HG03520 (cell line): ENCODE data around the gene NDNF.
A peak's percentile ranks its signal among the peaks of the same experiment; 100 is the strongest.

ENCODE experiments used
- ATAC-seq: cut with Tn5 transposase; IDR thresholded peaks from one replicate; pipeline ENCODE4 v1.9.1; 2021; ENCODE audit warnings: mild to moderate bottlenecking, moderate library complexity; ENCODE audit not compliant: unreplicated experiment

NDNF gene

DNA sequence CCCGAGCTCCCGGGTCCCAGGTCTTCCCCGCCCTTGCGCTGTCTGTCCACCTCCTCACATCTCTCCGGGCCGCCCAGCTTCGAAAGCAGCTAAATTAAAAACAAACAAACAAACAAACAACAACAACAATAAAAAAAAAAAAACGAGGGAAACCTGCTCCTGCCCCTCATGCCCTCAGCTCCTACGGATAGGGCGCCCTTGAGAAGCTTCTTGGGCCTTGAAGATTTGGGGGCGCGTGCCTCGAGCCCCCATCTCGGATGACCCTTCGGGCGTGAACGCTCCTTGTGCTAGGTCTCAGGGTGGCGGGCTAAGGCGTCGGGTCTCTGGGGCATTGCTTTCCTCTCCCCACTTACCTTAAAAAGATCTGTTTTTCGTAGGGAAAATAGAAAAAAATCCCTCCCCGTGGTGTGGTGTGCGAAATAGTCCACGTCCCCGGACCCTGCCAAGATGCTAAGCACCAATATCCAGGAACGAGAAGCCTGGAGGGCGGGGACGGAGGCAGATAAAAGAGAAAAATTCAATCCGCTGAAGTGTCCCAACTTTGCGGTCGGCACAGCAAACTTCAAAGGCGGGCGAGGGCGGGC is 603 bp downstream of the NDNF start:
- no peak for ATAC-seq

DNA sequence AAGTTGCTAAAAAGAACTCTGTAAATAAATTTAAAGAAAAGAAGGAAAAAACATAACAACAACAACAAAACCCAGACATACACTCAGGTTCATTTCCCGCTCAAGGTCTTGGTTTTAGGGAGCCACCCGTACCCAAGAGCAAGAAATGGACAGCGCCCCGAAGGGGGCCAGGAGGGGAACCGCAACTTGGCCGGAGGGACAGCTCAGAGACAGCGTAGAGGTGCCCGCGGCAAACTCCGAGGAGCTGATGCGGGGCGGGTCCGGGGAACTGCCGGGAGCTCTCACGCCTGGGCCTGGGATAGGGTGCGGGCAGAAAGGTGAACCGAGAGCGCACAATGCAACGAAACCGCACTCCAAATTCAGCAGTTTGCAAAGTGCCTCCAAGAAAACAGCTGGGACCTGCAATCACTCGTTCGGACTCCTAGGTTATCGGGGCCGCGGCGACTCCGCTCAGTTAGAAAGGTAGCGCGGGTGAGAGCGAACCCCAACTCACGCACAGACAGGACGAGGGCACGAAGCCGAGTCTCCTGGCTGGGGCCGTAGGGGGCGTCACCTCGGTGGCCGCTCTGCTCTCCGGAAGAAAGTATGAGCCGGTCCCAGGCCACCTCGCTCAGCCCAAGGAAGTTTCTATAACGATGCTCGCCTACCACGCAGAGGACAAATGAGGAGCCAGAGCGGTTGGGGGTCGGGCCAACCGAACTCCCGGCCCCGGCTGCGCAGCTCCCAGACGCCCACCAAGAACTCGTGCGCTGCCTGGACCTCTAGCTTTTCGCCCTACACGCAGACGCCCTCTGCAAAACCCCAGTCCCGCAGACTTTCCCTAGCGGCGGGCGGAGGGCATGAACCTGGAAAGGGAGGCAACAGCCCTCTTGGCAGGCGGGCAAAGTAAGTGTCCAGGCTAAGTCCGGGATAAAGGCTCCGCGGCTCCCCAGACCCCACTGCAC is 1.4 kb downstream of the NDNF start:
- ATAC-seq: no peak

DNA sequence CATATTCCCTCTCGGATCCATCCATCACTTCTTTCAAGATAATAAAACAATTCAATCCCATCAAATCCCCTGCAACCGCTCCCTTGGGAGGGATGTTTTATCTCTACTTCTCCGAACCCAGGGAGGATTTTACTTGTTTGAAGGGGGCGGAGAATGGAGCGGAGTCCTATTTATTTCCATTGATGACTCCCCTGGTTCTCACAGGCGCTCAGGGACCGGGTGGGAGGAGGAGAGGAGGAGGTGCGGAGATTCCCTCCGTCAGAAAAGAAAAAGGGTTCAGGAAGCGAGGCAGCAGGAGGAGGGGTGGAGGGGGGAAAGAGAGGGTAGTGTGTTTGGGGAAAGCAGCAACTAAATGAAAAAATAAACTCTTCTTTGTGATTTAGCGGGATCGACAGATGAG is 2.1 kb downstream of the NDNF start:
- no peak for ATAC-seq

DNA sequence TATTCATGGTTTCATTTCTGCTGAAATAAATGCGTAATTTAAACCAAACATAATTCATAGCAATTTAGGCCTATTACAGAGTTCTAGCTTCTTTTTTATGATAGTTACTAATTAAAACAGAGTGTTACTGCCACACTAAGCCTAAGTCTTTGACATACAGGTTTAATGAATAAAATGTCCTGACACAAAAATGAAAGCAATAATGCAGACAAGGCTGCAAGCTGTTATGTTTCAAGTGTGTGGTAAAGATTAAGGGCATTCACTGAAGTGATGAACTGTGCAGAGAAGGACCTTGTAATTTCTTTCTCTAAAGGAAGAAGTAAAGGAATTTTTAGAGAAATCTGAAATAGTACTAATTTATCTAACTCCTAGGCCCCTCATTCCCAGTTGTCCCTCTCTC is 2.9 kb downstream of the NDNF start:
- no peak for ATAC-seq

DNA sequence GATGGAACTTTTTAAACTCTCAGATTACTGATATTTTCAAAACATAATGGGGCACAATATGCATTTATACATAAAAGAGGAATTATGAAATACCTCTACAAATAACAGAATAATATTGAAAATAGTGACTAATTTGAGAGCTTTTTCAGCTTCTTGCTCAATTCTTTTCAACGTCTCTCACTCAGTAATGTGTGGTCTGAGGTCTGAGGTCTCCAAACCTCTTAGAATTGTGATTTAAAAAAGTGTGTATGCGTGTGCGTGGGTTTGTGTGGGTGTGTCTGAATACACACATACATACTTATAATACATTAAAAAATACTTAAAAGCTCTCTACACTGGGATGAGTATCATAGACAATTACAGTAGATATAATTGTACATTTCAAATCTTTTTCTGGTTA is 7.9 kb downstream of the NDNF start:
- no peak for ATAC-seq

DNA sequence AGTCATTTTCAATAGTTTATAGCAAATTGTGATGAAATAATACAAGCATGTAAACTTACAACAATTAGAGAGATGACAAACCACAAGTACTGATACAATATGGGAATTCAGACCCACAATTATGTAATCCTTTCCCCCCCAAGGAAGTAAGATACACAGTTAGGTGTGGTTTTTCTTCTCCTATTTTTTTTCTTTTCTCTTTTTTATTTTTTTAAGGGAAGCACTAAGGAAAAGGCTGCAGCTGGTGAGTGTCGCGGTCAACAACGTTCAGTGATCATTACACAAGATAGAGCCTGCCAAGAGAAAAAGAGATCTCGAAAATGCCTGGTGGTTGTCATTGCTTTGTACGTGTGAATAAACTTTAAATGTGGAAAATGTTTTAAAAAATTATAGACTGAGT is 9.8 kb downstream of the NDNF start:
- ATAC-seq: no peak

DNA sequence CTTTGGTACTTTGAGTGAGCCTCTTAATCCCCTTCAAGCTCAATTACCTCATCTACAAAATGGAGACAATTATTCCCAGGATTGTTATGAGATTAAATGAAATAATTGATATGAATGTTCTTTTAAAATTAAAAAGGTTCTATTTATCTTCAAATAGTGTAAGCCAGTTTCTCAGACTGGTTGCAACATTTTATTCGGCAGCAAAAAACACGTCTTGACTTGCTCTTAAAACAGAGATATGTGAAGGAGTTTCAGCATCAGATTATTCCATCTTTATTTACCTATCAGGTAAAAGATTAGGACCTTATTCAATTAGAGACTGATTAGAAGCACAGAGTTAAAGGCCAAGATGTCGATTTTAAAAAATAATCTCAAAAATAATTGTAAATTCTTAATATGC is 10.5 kb downstream of the NDNF start:
- no peak for ATAC-seq

DNA sequence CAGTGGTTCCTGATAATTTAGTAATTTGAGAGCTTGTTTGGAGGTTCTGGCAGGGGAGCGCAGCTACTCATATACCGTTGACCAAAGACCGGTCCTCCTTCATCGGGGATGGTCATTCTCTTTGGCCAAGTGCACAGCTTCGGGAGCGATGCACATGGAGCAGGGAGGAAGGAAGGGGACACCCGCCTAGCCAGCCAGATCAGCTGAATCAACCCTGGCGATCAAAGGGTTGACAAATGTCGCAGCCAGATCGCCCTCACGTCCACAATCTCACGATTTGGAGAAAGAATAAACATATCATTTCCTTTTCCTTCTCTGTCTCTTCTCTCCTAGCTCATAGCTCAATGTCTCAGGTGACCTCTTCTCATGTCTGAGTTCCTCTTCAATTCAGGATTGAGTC is 11.1 kb downstream of the NDNF start:
- ATAC-seq: no peak

DNA sequence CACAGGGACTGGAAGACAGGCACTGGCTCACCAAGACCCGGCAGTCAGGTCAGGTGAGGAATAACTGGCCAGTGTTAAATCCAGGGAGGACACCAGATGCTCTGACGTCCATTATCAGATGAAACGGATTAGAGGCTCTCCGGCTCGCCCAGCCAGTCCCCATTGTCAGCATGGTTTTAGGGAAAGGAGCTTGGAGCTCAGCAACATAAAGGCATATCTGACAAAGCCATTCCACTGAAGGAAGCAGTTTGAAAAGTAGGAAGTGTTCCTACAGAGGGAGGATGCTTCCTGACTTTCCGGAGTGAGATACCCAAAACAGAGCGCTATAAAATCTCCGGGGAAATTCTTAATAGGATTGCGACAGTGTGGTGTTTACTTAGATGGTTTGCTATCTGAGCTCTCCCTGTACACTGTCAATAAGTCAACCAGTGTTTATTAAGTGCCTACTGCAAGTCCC is 14.8 kb downstream of the NDNF start:
- no peak for ATAC-seq

DNA sequence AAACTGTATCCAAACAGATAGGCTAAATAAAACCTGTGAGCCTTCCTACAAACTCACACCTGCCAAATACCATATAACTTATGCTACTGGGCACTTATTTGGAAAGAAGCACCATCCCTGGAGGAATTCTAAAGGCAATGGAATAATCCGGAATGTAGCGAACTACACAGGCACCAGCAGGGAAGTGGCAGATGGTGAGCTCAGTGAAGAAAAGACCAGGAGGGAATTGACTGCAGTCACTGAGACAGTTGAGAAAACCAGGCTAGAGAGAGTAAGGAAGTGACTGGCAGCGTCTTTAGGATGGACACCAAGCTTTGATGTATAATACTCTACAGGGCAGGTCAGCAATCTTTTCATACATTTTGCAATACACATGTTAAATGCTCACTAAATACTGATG is 16.3 kb downstream of the NDNF start:
- no peak for ATAC-seq

DNA sequence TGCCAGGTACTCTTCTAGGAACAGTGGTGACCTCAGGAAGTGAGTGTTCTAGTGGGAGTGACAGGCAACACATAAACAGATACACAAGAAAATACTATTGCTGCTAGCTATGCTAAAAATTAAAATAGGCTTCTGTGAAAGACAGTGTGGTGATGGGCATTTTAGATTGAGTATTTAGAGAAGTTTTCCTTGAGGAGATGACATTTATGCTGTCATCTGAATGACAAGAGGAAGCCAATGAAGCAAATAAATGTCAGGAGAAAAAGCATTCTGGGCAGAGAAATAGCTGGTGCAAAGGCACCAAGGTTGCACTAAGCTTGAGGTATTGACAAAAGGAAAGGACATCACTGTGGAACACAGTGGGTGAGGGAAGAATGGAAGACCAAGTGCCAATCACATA is 18.0 kb downstream of the NDNF start:
- ATAC-seq: no peak

DNA sequence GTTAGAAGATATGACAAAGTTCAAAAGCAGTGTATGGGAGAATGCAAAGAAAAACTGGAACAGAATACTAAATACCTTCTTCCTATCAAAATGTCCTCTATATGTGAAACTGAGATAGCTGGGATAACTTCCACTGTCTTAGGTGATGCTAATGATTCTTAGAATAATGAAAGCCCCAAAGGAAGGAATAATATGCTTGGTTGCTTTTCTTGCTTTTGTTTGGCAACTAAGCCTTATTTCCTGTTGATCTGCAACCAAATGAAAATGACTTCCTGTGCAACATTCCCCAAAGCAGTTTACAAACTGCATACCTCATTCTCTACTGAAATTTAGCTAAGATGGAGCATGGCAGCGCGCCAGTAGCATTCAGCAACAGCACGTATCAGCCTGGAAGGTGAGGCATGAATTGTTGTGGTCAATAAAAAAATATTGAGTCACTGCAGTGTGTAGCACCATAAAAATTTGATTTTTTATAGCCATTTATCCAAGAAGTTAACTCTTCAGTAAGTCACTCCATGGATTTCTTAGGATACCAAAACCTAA is 18.7 kb downstream of the NDNF start:
- no peak for ATAC-seq

DNA sequence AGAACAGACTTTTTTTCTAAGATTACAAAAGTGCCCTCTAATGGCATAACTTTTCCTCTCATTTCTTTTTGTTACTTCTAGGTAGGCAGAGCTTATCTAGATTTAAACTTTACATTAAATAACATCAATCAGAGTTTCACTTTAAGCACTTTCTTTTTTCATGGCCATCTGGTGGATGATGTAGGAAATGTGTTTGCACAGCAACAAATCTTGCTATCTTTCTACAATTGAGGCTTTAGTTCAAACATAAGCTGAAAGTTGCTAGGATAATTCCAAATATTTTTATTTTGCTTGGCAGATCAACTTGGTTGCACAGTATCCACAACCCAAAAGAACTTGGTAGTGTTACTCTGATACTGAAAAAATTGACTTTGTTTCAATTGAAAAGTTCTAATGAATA is 22.0 kb downstream of the NDNF start:
- ATAC-seq: no peak

DNA sequence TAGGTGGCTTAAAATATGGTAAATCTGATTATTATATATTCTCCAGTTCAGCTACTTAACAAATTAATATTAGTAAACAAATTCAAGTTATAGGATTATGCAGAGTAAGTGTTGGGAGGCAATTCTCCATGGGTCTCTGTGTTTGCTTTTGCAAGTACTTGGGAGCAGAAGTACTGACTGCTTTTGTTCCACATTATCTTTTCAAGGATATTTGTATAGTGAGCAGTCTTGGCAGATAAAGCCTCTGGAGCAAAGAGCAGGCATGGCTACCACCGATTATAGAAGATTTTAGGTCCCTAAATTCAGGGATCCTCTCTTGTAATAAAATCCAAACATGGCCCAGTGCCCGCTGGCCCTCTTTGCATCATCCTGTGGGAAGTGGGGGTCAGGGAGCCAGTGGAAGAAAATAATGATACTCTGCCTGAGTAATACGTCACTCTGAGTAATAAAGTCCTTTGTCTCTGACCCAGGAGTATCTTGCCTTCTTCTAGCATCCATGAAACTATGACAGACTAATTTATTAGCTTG is 23.2 kb downstream of the NDNF start:
- no peak for ATAC-seq

DNA sequence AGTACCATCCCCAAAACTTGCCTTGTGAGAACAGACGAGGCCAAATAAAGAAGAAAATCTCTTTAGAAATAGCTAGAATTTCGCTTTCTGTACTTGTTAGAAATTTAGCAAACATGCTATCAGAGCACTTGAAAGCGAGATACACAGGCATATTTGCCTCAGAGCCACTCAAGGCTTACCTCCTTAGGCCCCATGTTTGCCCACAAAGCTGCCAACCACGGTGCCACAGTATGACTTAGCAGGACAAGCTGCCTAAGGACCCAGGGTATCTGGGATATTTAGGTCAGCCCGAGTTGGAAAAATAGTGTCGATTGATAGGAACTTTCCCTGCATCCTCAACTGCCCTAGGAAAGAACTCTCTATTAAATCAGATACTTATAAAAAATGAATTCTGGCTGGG is 24.2 kb downstream of the NDNF start:
- ATAC-seq: no peak

DNA sequence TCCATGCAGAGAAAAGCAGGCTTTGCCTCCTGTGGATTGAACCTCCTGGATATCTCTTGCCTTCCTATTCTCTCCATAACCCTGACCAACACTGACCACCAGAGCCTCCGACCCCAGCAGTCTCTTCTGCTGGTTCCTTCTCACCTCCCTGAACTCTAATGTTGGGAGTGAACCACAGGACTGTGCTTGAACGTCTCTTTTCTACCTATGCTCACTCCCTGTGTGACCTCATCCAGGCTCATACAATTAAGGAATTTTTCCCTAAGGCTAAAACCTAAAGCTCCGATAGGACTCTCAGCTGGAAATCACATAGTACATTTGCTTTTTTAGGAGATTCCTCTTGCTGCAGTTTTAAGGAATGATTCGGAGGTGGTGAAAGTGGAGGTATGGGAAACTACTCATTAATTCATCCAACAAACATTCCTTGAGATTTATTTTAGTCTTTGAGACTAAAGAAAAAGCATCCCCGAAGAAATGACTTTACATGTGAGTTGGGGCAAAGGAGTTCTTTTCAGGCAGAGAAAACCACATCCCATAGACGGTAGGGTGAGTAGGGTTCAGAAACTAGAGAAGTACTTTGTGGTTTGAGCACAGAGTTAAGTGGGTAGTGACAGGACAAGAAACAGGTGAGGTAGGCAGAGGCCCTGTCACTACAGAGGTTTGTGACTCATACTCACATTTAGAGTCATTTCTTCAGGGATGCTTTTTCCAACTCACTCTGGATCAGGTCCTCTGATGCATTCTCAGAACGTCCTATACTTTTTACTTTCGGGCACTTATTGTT is 30.8 kb downstream of the NDNF start:
- peak; percentile 100 for ATAC-seq

DNA sequence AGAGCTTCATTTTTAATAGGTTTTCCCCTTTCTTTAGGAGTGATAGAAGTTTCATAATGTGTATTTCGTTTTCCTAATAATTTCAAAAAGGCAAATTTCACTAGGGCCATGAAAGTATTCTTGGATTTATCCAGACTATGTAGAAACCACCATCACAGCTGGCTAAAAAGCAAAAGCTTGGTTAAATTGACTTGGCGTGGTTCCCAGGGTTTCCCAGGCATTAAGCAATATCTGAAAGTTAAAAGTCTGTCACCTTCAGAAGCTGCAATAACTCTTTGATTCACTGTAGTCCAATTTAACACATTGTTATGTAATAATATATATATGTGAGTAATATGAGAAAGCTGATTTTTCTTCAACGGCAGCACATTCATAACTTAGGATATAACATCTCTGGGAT is 38.3 kb downstream of the NDNF start:
- ATAC-seq: no peak

DNA sequence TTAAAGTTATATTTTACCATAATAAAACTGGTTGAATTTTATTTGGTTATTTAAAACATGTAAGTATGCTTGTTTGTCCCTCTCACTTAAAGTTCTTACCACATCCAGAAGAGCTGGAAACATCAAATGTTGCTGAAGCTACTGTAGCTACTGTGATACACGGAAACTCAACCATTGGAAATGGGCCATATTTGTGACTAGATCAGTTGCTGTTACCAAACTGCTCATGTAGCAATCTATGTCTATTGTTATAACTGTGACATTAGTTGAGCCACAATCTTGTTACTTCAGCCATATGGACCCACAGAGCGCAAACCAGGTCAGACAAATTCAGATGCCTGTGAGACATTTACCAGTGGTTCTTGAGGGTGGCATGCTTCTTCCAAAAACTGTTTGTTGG is 41.6 kb downstream of the NDNF start:
- no peak for ATAC-seq

DNA sequence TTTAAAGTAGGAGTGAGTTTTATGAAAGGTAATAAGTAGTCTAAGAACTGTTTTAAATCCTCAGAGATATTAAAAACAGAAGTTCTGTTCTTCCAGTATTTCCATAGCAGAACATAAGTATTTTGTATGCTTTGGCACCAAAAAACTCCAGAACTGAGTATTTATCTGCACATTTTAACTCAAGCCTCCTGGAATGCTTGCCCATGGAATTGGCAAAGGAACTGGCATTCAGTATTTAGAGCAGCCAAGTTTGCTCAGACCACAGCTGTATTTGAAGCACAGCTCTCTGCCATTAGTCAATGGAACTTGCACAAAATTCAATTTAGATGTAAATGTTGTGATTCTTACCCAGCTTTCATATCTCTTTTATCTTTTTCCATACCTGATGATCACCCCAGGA is 42.2 kb downstream of the NDNF start:
- ATAC-seq: no peak

DNA sequence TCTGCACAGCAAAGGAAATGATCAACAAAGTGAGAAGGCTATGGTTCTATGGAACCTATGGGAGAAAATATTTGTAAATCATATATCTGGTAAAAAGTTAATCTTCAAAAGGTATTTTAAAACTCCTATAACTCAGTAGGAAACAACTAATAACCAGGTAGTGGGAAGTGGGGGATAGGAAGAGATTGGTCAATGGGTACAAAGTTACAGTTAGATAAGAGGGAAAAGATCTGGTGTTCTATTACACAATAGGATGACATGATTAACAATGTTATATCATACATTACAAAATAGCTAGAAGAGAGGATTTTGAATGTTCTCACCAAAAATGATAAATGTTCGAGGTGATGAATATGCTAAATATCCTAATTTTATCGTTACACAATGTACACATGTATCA is 46.3 kb downstream of the NDNF start:
- no peak for ATAC-seq

DNA sequence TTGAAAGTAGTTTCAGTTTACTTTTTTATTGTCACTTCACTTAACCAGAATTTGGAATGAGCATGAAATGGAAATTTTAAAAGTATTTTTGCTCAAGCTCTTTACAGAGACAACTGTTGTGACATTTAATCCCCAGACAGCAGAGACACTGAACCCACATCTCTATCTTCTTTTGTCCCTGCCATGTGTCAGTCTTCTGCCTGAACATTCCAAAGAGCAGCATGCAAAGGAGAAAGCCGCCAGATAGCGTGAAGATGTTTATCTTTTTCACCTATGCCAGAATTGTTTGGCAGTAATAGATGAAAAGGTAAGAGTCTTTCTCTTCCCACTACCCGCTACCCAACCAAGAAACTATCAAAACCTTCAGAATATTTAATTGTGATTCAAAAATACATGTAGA is 46.8 kb downstream of the NDNF start:
- ATAC-seq: no peak
